Erythroblast (primary cell): ENCODE data around the gene PRG3.

ENCODE experiments used
- DNase-seq, 2 experiments: peaks; one replicate each; lab custom pipeline; 2025; lab: John Stamatoyannopoulos, UW
- GATA1 ChIP-seq: IDR thresholded peaks from 2 replicates; pipeline ENCODE4 v1.6.1; 2011; ENCODE audit warnings: low read depth, mild to moderate bottlenecking, control low read depth, low read length, moderate library complexity
- POLR2A ChIP-seq: IDR thresholded peaks from 2 replicates; pipeline ENCODE4 v1.6.1; 2011; ENCODE audit warnings: mild to moderate bottlenecking, low read length

PRG3 gene

GRCh38 chr11:57419146-57419545, 38.2 kb upstream of the PRG3 start:
- TF ChIP-seq POLR2A: no peak
- no peak for TF ChIP-seq GATA1
- no peak for DNase-seq

DNA sequence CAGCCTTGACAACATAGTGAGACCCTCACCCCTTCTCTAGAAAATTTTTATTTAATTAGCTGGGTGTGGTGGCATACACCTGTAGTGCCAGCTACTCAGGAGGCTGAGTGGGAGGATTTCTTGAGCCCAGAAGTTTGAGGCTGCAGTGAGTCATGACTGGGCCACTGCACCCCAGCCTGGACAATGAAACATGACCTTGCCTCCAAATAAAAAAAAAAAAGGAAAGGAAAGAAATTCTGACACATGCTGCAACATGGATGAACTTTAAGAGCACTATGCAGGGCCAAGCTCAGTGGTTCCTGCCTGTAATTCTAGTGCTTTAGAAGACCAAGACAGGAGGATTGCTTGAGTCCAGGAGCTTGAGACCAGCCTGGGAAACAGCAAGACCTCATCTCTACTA, 37.2 kb upstream of the PRG3 start:
- DNase-seq: no peak
- TF ChIP-seq POLR2A (peak; percentile 12), GATA1 (no peak)

- no peak for DNase-seq
- TF ChIP-seq POLR2A: no peak
- TF ChIP-seq GATA1: no peak
These were observed 36.1 kb upstream of the PRG3 start for GRCh38 chr11:57417056-57417455.

DNA sequence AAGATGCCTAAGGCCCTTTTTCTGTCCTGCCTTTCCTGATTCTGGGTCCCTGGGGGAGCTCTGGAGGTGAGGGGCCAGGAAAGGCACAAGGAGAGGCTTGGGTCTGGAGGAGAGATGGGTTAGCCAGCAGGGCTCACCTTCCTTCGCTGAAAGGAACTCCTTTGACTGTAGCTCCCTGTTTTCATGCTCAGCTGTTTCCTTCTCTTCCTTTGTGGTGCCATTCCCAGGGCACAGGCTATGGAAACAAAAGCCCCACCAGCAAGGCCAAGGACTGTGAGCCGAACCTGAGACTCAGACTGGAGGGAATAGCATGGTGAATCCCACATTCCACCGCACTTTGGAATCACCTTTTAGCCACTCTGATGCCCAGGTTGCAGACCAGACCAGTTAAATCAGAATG, 35.5 kb upstream of the PRG3 start:
- no peak for DNase-seq
- TF ChIP-seq GATA1 (no peak), POLR2A (no peak)

GRCh38 chr11:57414612-57415212, 33.8 kb upstream of the PRG3 start:
- no peak for DNase-seq
- TF ChIP-seq POLR2A: no peak
- TF ChIP-seq GATA1: no peak

- TF ChIP-seq POLR2A (no peak), GATA1 (no peak)
- no peak for DNase-seq
These were observed 32.7 kb upstream of the PRG3 start for GRCh38 chr11:57413681-57414080.

DNA sequence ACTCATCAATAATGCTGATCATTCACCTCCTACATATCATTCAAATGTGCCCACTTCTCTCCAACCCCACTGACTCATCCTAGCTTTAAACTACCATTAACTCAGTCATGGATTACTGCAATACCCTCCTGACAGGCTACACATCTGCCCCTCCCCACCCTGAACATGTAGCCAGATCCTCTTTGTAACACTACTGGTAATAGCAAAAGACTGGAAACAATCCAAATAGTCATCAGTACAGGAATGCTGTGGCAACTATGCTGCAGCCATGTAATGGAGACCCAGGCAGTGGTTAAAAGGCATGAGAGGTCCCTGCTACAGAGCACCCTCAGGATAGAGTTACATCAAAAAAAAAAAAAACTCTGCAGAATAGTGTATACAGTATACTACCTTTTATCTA, 29.3 kb upstream of the PRG3 start:
- TF ChIP-seq POLR2A (peak; percentile 27), GATA1 (no peak)
- DNase-seq: no peak

DNA sequence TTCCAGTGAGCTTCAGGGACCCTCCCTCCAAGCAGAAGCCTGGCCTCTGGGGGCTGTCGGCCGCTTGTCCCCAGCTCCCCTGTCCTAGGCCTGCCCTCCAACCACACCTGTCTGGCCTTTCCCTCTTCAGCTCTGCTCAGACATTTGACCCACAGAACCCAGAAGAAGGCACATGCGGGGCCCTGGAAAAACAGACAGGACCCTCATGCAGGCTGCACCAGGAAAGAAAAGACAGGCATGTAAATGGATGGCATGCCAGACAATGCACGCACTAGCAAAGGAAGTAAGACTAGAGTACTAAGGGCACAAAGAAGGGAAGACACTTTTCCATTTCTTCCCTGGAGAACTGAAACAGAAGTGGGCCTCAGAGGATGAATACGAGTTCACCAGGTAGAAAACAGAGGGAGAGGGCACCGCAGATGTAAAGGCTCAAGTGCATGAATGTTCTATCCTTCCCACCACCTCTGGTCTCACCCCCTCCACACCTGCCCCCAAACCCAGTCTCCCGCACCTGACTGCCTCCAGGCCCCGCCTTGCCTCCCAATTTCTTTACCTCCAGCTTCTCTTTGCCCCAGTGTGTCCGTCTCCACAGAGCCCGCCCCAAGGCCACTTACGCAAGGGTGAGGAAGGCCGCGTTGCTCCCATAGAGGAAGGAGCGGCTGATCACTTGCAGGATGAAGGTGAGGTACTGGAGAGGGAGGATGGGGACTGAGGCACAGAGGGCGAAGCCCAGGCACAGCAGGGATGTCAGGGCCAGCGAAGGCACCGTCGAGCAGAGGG, 28.6 kb upstream of the PRG3 start:
- no peak for DNase-seq
- no peak for TF ChIP-seq POLR2A
- no peak for TF ChIP-seq GATA1

DNA sequence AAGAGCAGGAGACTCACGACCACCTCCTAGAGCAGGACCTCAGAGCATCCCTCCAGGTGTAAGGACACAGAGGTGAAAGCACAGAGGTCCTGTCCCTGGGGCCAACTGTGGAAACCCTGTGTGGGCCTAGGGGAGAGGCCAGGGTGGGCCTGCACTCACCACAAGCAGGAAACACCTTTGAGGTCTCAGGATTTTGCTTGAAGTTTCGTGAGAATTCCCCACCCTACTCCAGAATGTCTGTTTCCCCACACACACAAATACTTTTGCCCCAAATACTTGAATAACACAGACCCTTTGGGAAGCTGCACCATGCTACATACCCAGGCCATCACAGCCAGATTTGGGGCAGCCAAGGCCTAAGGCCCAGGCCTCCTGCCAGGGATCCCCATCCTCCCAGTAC, 27.8 kb upstream of the PRG3 start:
- TF ChIP-seq GATA1 (no peak), POLR2A (no peak)
- DNase-seq: no peak

DNA sequence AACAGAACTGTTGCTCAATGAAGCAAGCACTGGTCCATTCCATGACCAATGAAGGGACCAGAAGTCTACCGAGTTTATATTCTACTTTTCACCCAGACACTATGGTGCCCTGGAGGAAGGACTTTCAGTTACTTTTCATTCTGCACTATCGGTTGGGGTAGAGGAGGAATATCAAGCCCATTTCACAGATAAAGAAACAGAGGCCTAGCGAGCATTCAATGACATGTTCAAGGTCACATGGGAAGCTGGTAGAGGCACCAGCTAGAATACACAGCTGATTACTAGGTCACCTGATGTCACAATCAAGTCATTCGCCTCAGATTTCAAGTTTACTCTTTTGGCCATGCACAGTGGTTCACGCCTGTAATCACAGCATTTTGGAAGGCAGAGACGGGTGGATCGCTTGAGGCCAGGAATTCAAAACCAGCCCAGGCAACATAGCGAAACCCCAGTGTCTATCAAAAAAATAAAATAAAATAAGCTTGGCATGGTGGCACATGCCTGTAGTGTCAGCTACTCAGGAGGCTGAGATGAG, 27.1 kb upstream of the PRG3 start:
- DNase-seq: no peak
- no peak for TF ChIP-seq GATA1
- TF ChIP-seq POLR2A: no peak

GRCh38 chr11:57407010-57407920, 26.3 kb upstream of the PRG3 start:
- TF ChIP-seq GATA1 (no peak), POLR2A (no peak)
- DNase-seq: no peak

- peak; percentile 26 to 31 for DNase-seq
- peak; percentile 53 for TF ChIP-seq POLR2A
- TF ChIP-seq GATA1: no peak
These were observed 25.5 kb upstream of the PRG3 start for GRCh38 chr11:57406337-57406904.

- TF ChIP-seq GATA1 (no peak), POLR2A (peak; percentile 4)
These were observed 24.4 kb upstream of the PRG3 start for GRCh38 chr11:57405271-57405860.

More at GRCh38 chr11:57405271-57405860, 24.4 kb upstream of the PRG3 start:
- no peak for DNase-seq
